PC-3 (cell line): Measurements from ENCODE around the gene TMEM140. TPM values are rescaled to one million over a fixed set of nuclear protein-coding genes. Genes with fewer than 3 reads are reported as not detected.

Source experiments
- ATAC-seq: fragments of 200-7000 bp; cut with Tn5 transposase; 2 replicates; pipeline ENCODE4 v1.9.1; 2020; ENCODE audit warnings: mild to moderate bottlenecking, moderate library complexity
- Bru-seq: library from RNA; stranded (reverse); fragments of 400-500 nt; gene quantifications from one replicate; lab custom pipeline; 2021; lab: Mats Ljungman, UMichigan
- BruChase-seq, 2 experiments: library from RNA; stranded (reverse); fragments of 400-500 nt; gene quantifications; one replicate each; lab custom pipeline; 2021; lab: Mats Ljungman, UMichigan
- BruUV-seq: library from RNA; stranded (reverse); fragments of 400-500 nt; replicated peaks from 2 replicates; lab custom pipeline; 2021; lab: Mats Ljungman, UMichigan
- CTCF ChIA-PET: fragments of 300-600 bp; sonication (Branson Sonifier 250); formaldehyde crosslinking; loops from one replicate; lab custom pipeline; 2022; ENCODE audit warnings: antibody characterized with exemption; lab: Charles Lee
- POLR2A ChIA-PET: fragments of 300-600 bp; sonication (Branson Sonifier 250); formaldehyde crosslinking; loops from one replicate; lab custom pipeline; 2022; ENCODE audit warnings: antibody characterized with exemption; ENCODE audit not compliant: unreplicated experiment; lab: Charles Lee
- DNase-seq: peaks from one replicate; pipeline ENCODE4 v3.0.0-alpha.2; 2015
- H2AFZ ChIP-seq: fragments of 300-600 bp; sonication (generic); 2 replicates; pipeline ENCODE4 v1.6.0; 2016; ENCODE audit warnings: antibody characterized with exemption, low read length
- H3F3A ChIP-seq: fragments of 300-600 bp; sonication (generic); one replicate; pipeline ENCODE4 v1.6.0; 2017; ENCODE audit warnings: antibody characterized with exemption, low read length, control low read depth, mild to moderate bottlenecking; ENCODE audit not compliant: unreplicated experiment
- H3K27ac ChIP-seq: fragments of 300-600 bp; sonication (generic); 2 replicates; pipeline ENCODE4 v1.5.1; 2016; ENCODE audit warnings: mild to moderate bottlenecking, low read length
- H3K27me3 ChIP-seq: fragments of 300-600 bp; sonication (generic); 2 replicates; pipeline ENCODE4 v1.6.1; 2016; ENCODE audit warnings: low read length, mixed read lengths
- H3K36me3 ChIP-seq: fragments of 300-600 bp; sonication (generic); 2 replicates; pipeline ENCODE4 v1.6.1; 2016; ENCODE audit warnings: low read depth, mixed run types, low read length, mixed read lengths
- H3K4me1 ChIP-seq: fragments of 300-600 bp; sonication (generic); 2 replicates; pipeline ENCODE4 v1.5.1; 2016; ENCODE audit warnings: low read length; ENCODE audit not compliant: insufficient read depth
- H3K4me2 ChIP-seq: fragments of 300-600 bp; sonication (generic); 2 replicates; pipeline ENCODE4 v1.6.0; 2016; ENCODE audit warnings: low read length
- H3K4me3 ChIP-seq: fragments of 300-600 bp; sonication (generic); 2 replicates; pipeline ENCODE4 v1.5.1; 2016; ENCODE audit warnings: mild to moderate bottlenecking, low read length, mixed read lengths
- H3K79me2 ChIP-seq: fragments of 300-600 bp; sonication (generic); 2 replicates; pipeline ENCODE4 v1.6.1; 2017; ENCODE audit warnings: low read length, mixed read lengths
- H3K9ac ChIP-seq: fragments of 300-600 bp; sonication (generic); 2 replicates; pipeline ENCODE4 v1.6.0; 2016; ENCODE audit warnings: mild to moderate bottlenecking, low read length
- H3K9me2 ChIP-seq: fragments of 300-600 bp; sonication (generic); replicated peaks from 2 replicates; pipeline ENCODE4 v1.6.1; 2016; ENCODE audit warnings: mixed run types, low read length, mixed read lengths
- H3K9me3 ChIP-seq: fragments of 300-600 bp; sonication (generic); 2 replicates; pipeline ENCODE4 v1.6.1; 2016; ENCODE audit warnings: low read length, mixed read lengths
- H4K20me1 ChIP-seq: fragments of 300-600 bp; sonication (generic); 2 replicates; pipeline ENCODE4 v1.6.1; 2016; ENCODE audit warnings: low read length, mixed read lengths
- CTCF ChIP-seq: fragments of 300-600 bp; sonication (generic); conservative IDR thresholded peaks from 2 replicates; pipeline ENCODE4 v1.5.1; 2017; ENCODE audit warnings: antibody characterized with exemption, low read depth, mild to moderate bottlenecking, low read length
- EZH2 ChIP-seq: fragments of 300-600 bp; sonication (generic); IDR thresholded peaks from one replicate; pipeline ENCODE4 v1.6.1; 2017; ENCODE audit warnings: antibody characterized with exemption, mild to moderate bottlenecking, low read length; ENCODE audit not compliant: unreplicated experiment
- EZH2phosphoT487 ChIP-seq: fragments of 300-600 bp; sonication (generic); IDR thresholded peaks from 2 replicates; pipeline ENCODE4 v1.6.1; 2018; ENCODE audit warnings: mild to moderate bottlenecking, antibody characterized with exemption, low read length, borderline replicate concordance
- intact Hi-C: fragments of 100-400 bp; cut with micrococcal nuclease; formaldehyde crosslinking; loops from 2 replicates; pipeline ENCODE4 v1.9.0; 2023
- long read RNA-seq: library from polyadenylated mRNA; unstranded; transcript quantifications from one replicate; pipeline ENCODE4 v2.0.0, GENCODE V29; 2021; ENCODE audit not compliant: unreplicated experiment
- total RNA-seq: library from RNA; depleted of rRNA; stranded (reverse); fragments of >200 nt; gene quantifications from 2 replicates; pipeline ENCODE4 v1.2.3, GENCODE V29; 2014; rRNA removed

The TMEM140 gene
- 0.52 TPM in 1 of 2 replicates, not detected in the other for total RNA-seq
- percentile 69 among the genes with signal in this experiment for Bru-seq, nascent RNA
- BruChase-seq, experiment 1, labeled RNA remaining after a 6-hour chase = percentile 51 among the genes with signal in this experiment
- percentile 75 among the genes with signal in this experiment for BruChase-seq, experiment 2, labeled RNA remaining after a 2-hour chase
- long read RNA-seq, transcript TMEM140-201 (2 exons, 1,997 nt) = major isoform, 35 of 58 reads
- long read RNA-seq, partial matches to known transcripts = 0 of 58 reads
- long read RNA-seq, other reads (novel, unspliced or antisense) = 23 of 58 reads

- Histone ChIP-seq H2AFZ (peak within 1 kb of the TSS; percentile 68), H3F3A (no peaks in the 10 kb centered on the region), H3K4me3 (peak within 1 kb of the TSS; percentile 64), H3K9ac (peak within 1 kb of the TSS; percentile 38), H3K4me2 (peak within 1 kb of the TSS; percentile 75), H4K20me1 (no peaks in the 10 kb centered on the region), H3K27ac (peak within 1 kb of the TSS; percentile 76), H3K4me1 (peaks cover 22% of the 10 kb centered on the region), H3K27me3 (no peaks in the 10 kb centered on the region), H3K9me2 (no peaks in the 10 kb centered on the region), H3K79me2 (no peaks in the 10 kb centered on the region), H3K9me3 (no peaks in the 10 kb centered on the region), H3K36me3 (no peaks in the 10 kb centered on the region)
- TF ChIP-seq EZH2 = no peak
- no peak for TF ChIP-seq EZH2phosphoT487
- TF ChIP-seq CTCF = no peak
- ATAC-seq (peak; percentile 80), DNase-seq (peak; percentile 75)
- CTCF ChIA-PET = interaction anchor here (0.6 kb wide), 1 partner anchor 164 kb away, joined by 4 read pairs; no protein-coding TSS in a partner anchor
- TSS peak; percentile 62 for BruUV-seq
- POLR2A ChIA-PET = no interaction called here
- intact Hi-C loops = loop anchor here (1.0 kb wide), 3 partner anchors 22 to 534 kb away; partner anchors contain the start of genes AGBL3 and CYREN
Observed at GRCh38 chr7:135147899-135148721, at the start of gene TMEM140. Gene TMEM140, plus strand, starts transcription at chr7:135148072. Its CDS starts 16,370 bp downstream, at chr7:135164442.

GRCh38 chr7:135098391-135098790 lies 49.5 kb upstream of the TMEM140 start:
- H3K79me2 ChIP-seq = no peaks in the 10 kb centered on the region
- H2AFZ ChIP-seq = no peak overlapping the region
- CTCF ChIA-PET = no interaction called here
- TF ChIP-seq EZH2phosphoT487 (no peak), CTCF (no peak), EZH2 (no peak)
- no peak overlapping the region for H3K4me3 ChIP-seq
- H3F3A ChIP-seq = no peaks in the 10 kb centered on the region
- DNase-seq (no peak), ATAC-seq (no peak)
- H3K9ac ChIP-seq = no peak overlapping the region
- no TSS peak for BruUV-seq
- no peaks in the 10 kb centered on the region for H3K4me1 ChIP-seq
- no peaks in the 10 kb centered on the region for H3K9me2 ChIP-seq
- intact Hi-C loops = no loop called here
- H3K9me3 ChIP-seq = no peaks in the 10 kb centered on the region
- no peaks in the 10 kb centered on the region for H4K20me1 ChIP-seq
- no peak overlapping the region for H3K27ac ChIP-seq
- no peaks in the 10 kb centered on the region for H3K27me3 ChIP-seq
- POLR2A ChIA-PET = no interaction called here
- H3K4me2 ChIP-seq = no peak overlapping the region
- H3K36me3 ChIP-seq = no peaks in the 10 kb centered on the region
